Activated B cell treated with CpG ODN at 0.5 μM for 24 hours (primary cell): ENCODE measurements around the gene DLGAP1. TPM values are rescaled to one million over a fixed set of nuclear protein-coding genes. Genes with fewer than 3 reads are reported as not detected.
"Not testable (repeated sequence)": the region's sequence is repeated elsewhere in the genome, so short reads cannot be mapped to it uniquely, and the experiment has no call there.

ENCODE experiments used
- ATAC-seq: fragments of 200-7000 bp; cut with Tn5 transposase; one replicate; pipeline ENCODE4 v1.10.0; 2021; ENCODE audit warnings: low read depth, mild to moderate bottlenecking, moderate library complexity
- CTCF ChIA-PET: fragments of 350-600 bp; sonication (Branson Sonifier 250); formaldehyde crosslinking; loops from one replicate; lab custom pipeline; 2021; ENCODE audit warnings: antibody characterized with exemption; lab: Charles Lee
- POLR2A ChIA-PET: fragments of 350-600 bp; sonication (Branson Sonifier 250); formaldehyde crosslinking; loops from one replicate; lab custom pipeline; 2021; ENCODE audit warnings: antibody characterized with exemption; lab: Charles Lee
- DNase-seq: peaks from one replicate; pipeline ENCODE4 v3.0.0; 2022
- H3K27ac Mint-ChIP-seq: one replicate; pipeline ENCODE4 v1.8.0; 2020; ENCODE audit warnings: mixed read lengths
- H3K27me3 Mint-ChIP-seq: one replicate; pipeline ENCODE4 v1.8.0; 2021; ENCODE audit warnings: mixed read lengths
- H3K36me3 Mint-ChIP-seq: one replicate; pipeline ENCODE4 v1.8.0; 2021; ENCODE audit warnings: low read depth, mixed read lengths
- H3K4me1 Mint-ChIP-seq: one replicate; pipeline ENCODE4 v1.8.0; 2021; ENCODE audit warnings: mixed read lengths
- H3K4me3 Mint-ChIP-seq: one replicate; pipeline ENCODE4 v1.8.0; 2020; ENCODE audit warnings: mild to moderate bottlenecking, mixed read lengths
- H3K9me3 Mint-ChIP-seq: one replicate; pipeline ENCODE4 v1.8.0; 2020; ENCODE audit warnings: mixed read lengths
- intact Hi-C: fragments of 100-400 bp; cut with micrococcal nuclease; formaldehyde crosslinking; loops from one replicate; pipeline ENCODE4 v1.15.1; 2024
- total RNA-seq: library from RNA; stranded (reverse); gene quantifications from 2 replicates; pipeline ENCODE4 v1.2.3, GENCODE V29; 2022
- TF ChIP-seq, protein P1 (sequence below): fragments of 200-600 bp; IDR thresholded peaks from one replicate; pipeline ENCODE4 v1.8.0; 2022; ENCODE audit warnings: antibody characterized with exemption, mild to moderate bottlenecking

DLGAP1 gene
- total RNA-seq, 1 donor from 2014 or later: 0.18 TPM

DNA sequence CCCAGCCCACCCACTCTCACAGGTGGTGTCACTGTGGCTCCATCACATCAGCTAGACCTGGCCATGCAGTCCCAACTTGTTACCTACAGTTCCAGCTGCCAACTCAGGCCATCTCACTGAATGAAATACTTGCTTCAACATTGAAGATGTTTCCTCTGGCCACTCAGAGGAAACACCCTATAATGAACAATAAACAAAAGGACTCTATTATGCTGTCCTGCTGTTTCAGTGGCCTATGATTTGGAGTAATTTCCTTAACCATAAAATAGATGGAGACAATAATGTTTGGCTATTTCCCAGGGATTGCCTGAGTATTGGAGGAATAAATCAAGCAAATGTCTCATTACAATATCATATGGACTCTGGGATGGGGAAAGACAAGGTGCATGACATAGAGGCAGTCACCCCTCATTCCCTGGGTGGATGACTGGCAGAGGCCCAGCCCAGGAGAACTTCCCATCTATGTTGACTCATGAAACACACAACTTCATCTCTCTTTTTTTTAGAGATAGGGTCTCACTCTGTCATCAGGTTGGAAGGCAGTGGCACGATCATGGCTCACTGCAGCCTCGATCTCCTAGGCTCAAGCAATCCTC is 870.7 kb downstream of the DLGAP1 start:
- no peak for ATAC-seq
- peak overlapping the region; percentile 74 for H3K4me3 Mint-ChIP-seq
- H3K9me3 Mint-ChIP-seq: no peaks in the 10 kb centered on the region
- peaks cover 52% of the 10 kb centered on the region for H3K4me1 Mint-ChIP-seq
- intact Hi-C loops: no loop called here
- ChIA-PET CTCF (interaction anchor here (0.9 to 3.7 kb wide), 9 partner anchors 11 to 302 kb away, joined by 4 to 53 read pairs (median 9); no protein-coding TSS in a partner anchor), POLR2A (interaction anchor here (0.6 to 5.4 kb wide), 20 partner anchors 11 to 617 kb away, joined by 3 to 200 read pairs (median 8); partner anchors contain the start of gene TGIF1)
- TF ChIP-seq, protein P1, sequence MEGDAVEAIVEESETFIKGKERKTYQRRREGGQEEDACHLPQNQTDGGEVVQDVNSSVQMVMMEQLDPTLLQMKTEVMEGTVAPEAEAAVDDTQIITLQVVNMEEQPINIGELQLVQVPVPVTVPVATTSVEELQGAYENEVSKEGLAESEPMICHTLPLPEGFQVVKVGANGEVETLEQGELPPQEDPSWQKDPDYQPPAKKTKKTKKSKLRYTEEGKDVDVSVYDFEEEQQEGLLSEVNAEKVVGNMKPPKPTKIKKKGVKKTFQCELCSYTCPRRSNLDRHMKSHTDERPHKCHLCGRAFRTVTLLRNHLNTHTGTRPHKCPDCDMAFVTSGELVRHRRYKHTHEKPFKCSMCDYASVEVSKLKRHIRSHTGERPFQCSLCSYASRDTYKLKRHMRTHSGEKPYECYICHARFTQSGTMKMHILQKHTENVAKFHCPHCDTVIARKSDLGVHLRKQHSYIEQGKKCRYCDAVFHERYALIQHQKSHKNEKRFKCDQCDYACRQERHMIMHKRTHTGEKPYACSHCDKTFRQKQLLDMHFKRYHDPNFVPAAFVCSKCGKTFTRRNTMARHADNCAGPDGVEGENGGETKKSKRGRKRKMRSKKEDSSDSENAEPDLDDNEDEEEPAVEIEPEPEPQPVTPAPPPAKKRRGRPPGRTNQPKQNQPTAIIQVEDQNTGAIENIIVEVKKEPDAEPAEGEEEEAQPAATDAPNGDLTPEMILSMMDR: no peak
- peaks cover 3% of the 10 kb centered on the region for H3K36me3 Mint-ChIP-seq
- peak overlapping the region; percentile 96 for H3K27ac Mint-ChIP-seq
- no peak for DNase-seq
- H3K27me3 Mint-ChIP-seq: no peaks in the 10 kb centered on the region

DNA sequence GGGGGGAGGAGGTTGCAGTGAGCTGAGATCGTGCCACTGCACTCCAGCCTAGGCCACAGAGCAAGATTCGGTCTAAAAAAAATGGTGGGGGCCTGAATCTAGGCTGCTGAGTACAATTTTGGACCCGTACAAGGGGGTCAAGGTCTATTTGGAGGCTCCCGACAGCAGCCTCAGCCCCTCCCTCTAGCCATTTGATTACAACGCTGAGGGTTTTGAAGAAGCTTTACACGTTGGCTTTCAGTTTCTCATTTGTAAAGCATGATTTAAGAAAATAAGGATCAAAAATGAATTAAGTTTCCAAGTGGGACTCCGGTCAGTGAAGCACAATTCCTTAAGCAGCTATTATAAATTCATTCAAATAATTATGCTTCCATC is 871.2 kb downstream of the DLGAP1 start:
- Mint-ChIP-seq H3K36me3 (peaks cover 3% of the 10 kb centered on the region), H3K4me3 (no peak overlapping the region), H3K27ac (peak overlapping the region; percentile 96), H3K27me3 (no peaks in the 10 kb centered on the region), H3K4me1 (peaks cover 52% of the 10 kb centered on the region), H3K9me3 (no peaks in the 10 kb centered on the region)
- intact Hi-C loops: loop anchor here (2.0 kb wide), 1 partner anchor 13 kb away; no protein-coding TSS in a partner anchor
- no peak for DNase-seq
- ATAC-seq: no peak
- ChIA-PET CTCF (interaction anchor here (2.9 to 3.7 kb wide), 3 partner anchors 11 to 129 kb away, joined by 30 to 53 read pairs (median 33); no protein-coding TSS in a partner anchor), POLR2A (interaction anchor here (0.7 to 5.4 kb wide), 13 partner anchors 12 to 589 kb away, joined by 3 to 200 read pairs (median 15); partner anchors contain the start of gene TGIF1)
- TF ChIP-seq, protein P1: no peak

DNA sequence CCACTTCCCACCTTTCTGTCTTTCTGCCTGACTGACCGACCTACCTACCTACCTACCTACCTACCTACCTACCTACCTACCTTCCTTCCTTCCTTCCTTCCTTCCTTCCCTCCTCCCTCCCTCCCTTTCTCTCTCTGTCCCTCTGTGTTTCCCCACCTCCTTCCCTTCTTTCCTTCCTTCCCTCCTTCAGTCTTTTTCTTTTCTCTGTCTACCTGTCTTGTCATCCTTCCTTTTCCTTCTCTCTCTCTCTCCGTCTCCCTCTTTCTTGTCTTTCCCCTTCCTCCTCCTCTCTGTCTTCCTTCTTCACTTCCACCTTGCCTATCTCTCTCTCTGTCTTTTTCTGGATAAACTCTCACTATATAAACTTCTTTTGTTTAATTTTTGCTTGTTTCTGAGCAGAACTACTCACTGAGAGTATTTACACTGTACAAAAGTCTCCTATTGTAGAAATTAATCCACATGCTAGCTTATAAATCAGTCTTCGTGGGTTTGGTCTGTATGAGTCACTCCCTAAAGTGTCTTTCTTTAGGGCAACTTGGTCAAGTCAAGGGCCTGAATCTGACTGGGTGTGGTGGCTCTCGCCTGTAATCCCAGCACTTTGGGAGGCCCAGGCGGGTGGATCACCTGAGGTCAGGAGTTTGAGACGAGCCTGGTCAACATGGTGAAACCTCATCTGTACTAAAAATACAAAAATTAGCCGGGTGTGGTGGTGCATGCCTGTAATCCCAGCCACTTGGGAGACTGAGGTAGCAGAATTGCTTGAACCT is 871.8 kb downstream of the DLGAP1 start:
- H3K4me1 Mint-ChIP-seq: peaks cover 52% of the 10 kb centered on the region
- intact Hi-C loops: loop anchor here (2.0 kb wide), 1 partner anchor 14 kb away; no protein-coding TSS in a partner anchor
- ChIA-PET POLR2A (interaction anchor here (0.6 to 5.4 kb wide), 12 partner anchors 12 to 589 kb away, joined by 3 to 200 read pairs (median 15); partner anchors contain the start of genes MYL12B and TGIF1), CTCF (interaction anchor here (2.9 to 3.7 kb wide), 3 partner anchors 12 to 128 kb away, joined by 30 to 53 read pairs (median 33); no protein-coding TSS in a partner anchor)
- DNase-seq, H3K27me3 Mint-ChIP-seq, H3K4me3 Mint-ChIP-seq, H3K9me3 Mint-ChIP-seq, H3K36me3 Mint-ChIP-seq, ATAC-seq: not testable (repeated sequence)
- peak overlapping the region; percentile 96 for H3K27ac Mint-ChIP-seq

DNA sequence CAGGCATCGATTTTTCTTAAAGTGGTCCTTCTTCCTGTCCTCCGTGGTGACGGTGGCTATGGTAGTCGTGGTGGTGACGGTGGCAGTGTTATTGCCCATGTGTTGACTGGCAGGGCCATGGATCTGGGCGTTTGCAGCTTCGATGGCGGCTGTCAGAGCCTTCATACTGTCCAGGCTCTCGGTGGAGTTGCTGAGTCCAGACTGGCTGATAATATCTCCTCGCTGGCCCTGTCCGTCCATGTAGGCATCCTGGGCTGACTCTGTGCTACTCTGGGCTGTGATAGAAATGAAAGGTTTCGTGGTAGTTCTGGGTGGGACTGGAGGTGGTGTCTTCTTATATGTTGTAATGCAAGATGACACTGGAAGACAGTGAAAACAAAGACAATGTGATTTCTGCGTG is 873.2 kb downstream of the DLGAP1 start:
- POLR2A ChIA-PET: no interaction called here
- intact Hi-C loops: loop anchor here (2.0 kb wide), 1 partner anchor 15 kb away; no protein-coding TSS in a partner anchor
- no peak for DNase-seq
- Mint-ChIP-seq H3K27me3 (no peaks in the 10 kb centered on the region), H3K4me1 (peaks cover 40% of the 10 kb centered on the region), H3K27ac (no peak overlapping the region), H3K4me3 (no peak overlapping the region), H3K9me3 (no peaks in the 10 kb centered on the region), H3K36me3 (peaks cover 2% of the 10 kb centered on the region)
- no peak for ATAC-seq
- CTCF ChIA-PET: no interaction called here
- TF ChIP-seq, protein P1: no peak

DNA sequence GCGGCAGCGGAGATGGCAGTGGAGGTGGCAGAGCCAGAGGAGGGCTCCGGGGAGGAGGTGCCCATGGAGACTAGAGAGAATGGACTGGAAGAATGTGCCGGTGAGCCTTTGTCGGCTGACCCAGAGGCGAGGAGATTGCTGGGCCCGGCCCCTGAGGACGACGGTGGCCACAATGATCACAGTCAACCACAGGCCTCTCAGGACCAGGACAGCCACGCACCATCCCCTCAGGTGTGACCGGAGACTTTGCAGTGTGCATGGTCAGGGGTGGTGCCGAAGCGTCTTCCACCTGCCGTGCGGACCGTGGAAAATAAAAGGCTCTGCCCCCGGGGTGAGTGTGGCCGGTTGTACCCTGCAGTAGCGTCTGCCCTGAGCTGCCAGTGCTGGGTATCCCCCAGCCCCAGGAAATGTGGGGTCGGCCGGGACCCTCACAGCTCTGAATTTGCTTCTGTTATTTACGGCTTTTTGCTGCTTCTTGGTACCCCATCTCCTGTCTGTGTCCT is 874.5 kb downstream of the DLGAP1 start:
- H3K4me3 Mint-ChIP-seq, intact Hi-C loops, CTCF ChIA-PET, H3K36me3 Mint-ChIP-seq, DNase-seq, H3K9me3 Mint-ChIP-seq, H3K27ac Mint-ChIP-seq, H3K27me3 Mint-ChIP-seq, ATAC-seq: not testable (repeated sequence)
- peaks cover 27% of the 10 kb centered on the region for H3K4me1 Mint-ChIP-seq
- POLR2A ChIA-PET: interaction anchor here (1.4 kb wide), 1 partner anchor 13 kb away, joined by 4 read pairs; no protein-coding TSS in a partner anchor
